ENCODE data around the gene PMEPA1.

- no peak for TF ChIP-seq CTCF (IDR thresholded peaks at IDR 0.05; ENCODE audit: low read depth, low read length)
- TF ChIP-seq EZH2phosphoT487 (IDR thresholded peaks at IDR 0.05; ENCODE audit: low read depth): no peak
Measured at GRCh38 chr20:57612916-57613315, 96.9 kb downstream of the PMEPA1 start.

Measured in OCI-LY3 (cell line).